Measurements from ENCODE around the gene PCP4. TPM values are rescaled to one million over a fixed set of nuclear protein-coding genes. Genes with fewer than 3 reads are reported as not detected.

The PCP4 gene
- total RNA-seq, 1 donor from 2014 or later, result not detected

DNA sequence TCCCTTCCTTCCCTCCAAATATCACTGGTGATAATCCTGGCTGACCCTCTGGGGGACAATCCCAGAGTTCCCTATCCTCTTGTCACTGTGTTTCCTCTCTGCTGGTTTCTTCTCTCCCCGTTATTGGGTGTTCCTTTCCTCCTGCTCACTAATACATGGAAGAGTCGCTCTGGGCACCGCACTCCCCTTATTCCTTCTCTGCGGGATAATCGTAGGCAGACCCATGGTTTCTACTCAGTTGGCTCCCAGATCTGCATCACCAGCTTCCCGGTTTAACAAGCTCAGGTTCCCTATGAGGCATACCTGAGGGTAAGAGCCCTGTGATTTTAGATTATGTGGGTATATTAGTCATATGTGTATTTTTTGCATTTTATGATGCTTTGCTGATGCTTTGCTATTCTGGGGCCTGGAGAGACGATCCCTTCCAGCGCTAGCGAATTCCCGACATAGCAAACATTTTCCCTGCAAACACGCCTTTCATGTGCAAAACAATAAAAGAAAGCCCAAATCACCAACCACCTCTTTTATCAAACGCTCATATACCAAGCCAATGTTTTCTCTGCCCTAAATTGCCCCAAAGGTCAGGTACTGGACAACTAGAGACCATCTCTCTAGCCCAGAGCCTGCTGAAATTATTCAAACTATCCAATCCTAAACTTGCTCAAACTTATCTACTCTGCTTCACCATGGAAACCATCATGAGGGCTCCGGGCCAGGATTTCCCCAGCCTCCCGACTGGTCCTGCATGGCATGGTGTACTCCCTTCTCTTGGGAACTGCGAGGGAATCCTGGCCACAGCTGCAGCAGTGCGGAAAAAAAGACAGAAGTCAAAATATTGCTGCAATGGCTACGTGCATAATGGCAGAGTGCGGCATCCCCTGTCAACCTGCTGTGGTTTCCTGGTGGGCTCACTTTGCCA, 84.2 kb downstream of the PCP4 start:
- Histone ChIP-seq H3K27ac (no peak overlapping the region), H3K27me3 (no peaks in the 10 kb centered on the region), H3K4me3 (no peak overlapping the region), H3K4me1 (no peaks in the 10 kb centered on the region), H3K9me3 (no peaks in the 10 kb centered on the region), H3K36me3 (no peaks in the 10 kb centered on the region)
- intact Hi-C loops (cut with DNase I), result no loop called here
- DNase-seq (ENCODE audit: low spot score in 2 of 2), result no peak
- TF ChIP-seq, protein P1, sequence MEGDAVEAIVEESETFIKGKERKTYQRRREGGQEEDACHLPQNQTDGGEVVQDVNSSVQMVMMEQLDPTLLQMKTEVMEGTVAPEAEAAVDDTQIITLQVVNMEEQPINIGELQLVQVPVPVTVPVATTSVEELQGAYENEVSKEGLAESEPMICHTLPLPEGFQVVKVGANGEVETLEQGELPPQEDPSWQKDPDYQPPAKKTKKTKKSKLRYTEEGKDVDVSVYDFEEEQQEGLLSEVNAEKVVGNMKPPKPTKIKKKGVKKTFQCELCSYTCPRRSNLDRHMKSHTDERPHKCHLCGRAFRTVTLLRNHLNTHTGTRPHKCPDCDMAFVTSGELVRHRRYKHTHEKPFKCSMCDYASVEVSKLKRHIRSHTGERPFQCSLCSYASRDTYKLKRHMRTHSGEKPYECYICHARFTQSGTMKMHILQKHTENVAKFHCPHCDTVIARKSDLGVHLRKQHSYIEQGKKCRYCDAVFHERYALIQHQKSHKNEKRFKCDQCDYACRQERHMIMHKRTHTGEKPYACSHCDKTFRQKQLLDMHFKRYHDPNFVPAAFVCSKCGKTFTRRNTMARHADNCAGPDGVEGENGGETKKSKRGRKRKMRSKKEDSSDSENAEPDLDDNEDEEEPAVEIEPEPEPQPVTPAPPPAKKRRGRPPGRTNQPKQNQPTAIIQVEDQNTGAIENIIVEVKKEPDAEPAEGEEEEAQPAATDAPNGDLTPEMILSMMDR (IDR thresholded peaks at IDR 0.05), result no peak

DNA sequence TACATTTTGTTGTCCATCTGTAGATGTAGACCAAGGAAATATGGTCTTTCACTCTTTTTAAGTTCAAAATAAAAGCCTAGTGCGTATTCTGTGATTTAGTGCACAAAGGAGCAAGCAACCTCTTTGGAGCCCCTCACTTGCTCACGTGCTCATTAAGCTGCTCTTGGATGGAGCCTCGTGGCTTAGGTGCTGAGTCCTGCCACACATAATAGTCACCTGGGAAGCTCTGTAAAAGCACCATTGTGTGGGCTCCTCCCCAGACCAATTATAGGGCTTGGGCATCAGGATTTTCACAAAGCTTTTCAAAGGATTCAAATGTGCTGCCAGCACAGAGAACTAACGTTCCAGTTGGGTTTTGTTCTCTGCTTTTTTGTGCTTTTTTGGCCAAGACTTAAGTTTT, 85.0 kb downstream of the PCP4 start:
- Histone ChIP-seq H3K4me3 (no peak overlapping the region), H3K27ac (no peak overlapping the region), H3K4me1 (no peaks in the 10 kb centered on the region), H3K9me3 (no peaks in the 10 kb centered on the region), H3K36me3 (no peaks in the 10 kb centered on the region), H3K27me3 (no peaks in the 10 kb centered on the region)
- TF ChIP-seq, protein P1 (IDR thresholded peaks at IDR 0.05), result no peak
- no peak for DNase-seq (ENCODE audit: low spot score in 2 of 2)
- intact Hi-C loops (cut with DNase I), result no loop called here

DNA sequence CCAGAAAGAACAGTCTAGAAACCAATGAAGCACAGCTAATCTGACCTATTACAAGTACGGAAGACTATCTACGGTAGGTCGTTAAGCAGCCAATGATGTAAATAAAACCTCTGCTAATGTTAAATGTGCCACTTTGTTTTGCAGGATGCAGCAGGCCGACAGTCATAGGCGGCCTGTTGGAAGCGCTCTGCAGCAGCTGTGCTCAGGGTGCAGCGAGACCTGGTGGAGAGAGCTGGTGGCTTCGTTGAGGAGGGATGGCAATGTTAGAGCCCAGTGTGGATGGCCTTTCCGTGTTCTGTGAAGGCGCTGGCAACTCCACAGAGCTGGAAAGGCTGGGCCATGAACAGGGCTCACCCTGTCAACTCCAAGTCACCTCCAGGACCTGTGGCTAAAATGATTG, 87.3 kb downstream of the PCP4 start:
- intact Hi-C loops (cut with DNase I), result no loop called here
- H3K4me1 ChIP-seq, result no peaks in the 10 kb centered on the region
- no peak overlapping the region for H3K4me3 ChIP-seq
- DNase-seq (ENCODE audit: low spot score in 2 of 2), result no peak
- no peaks in the 10 kb centered on the region for H3K27me3 ChIP-seq
- TF ChIP-seq, protein P1 (IDR thresholded peaks at IDR 0.05), result no peak
- no peak overlapping the region for H3K27ac ChIP-seq
- H3K9me3 ChIP-seq, result no peaks in the 10 kb centered on the region
- no peaks in the 10 kb centered on the region for H3K36me3 ChIP-seq

DNA sequence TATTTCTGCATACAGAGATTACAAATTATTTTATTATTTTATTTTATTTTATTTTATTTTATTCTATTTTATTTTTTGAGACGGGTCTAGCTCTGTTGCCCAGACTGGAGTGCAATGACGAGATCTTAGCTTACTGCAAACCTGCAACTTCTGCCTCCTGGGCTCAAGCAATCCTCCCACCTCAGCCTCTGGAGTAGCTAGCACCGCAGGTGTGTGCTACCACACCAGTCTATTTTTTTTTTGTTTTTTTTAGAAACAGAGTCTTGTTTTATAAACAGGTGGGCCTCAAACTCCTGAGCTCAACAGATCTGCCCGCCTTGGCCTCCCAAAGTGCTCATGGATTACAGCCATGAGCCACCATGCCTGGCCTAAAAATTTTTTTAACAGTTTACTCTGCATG, 88.1 kb downstream of the PCP4 start:
- Histone ChIP-seq H3K4me3 (no peak overlapping the region), H3K9me3 (peaks cover 0 to 4% of the 10 kb centered on the region in 2 donors), H3K36me3 (no peaks in the 10 kb centered on the region), H3K4me1 (no peaks in the 10 kb centered on the region), H3K27me3 (no peaks in the 10 kb centered on the region), H3K27ac (no peak overlapping the region)
- no peak for DNase-seq (ENCODE audit: low spot score in 2 of 2)
- intact Hi-C loops (cut with DNase I), result no loop called here
- TF ChIP-seq, protein P1 (IDR thresholded peaks at IDR 0.05), result no peak

DNA sequence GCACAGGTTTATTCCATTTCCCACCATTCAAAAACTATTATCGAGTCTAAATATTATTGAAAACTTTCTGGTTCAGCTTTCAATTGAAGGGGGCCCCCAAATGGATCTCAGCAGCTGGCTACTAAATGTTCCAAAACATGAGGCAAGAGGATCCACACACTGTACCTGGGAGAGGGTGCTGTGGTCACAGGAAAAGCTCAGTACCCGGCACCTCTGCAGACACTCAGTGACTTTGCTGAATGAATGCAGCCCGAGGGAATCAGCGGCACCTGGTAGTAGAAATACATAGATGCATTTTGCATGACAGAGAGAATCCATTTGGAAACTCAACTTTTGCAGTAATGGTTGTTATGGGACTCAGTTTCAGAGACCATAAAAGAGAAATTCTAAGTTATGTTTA, 89.3 kb downstream of the PCP4 start:
- no peaks in the 10 kb centered on the region for H3K36me3 ChIP-seq
- no peak overlapping the region for H3K4me3 ChIP-seq
- H3K27me3 ChIP-seq, result no peaks in the 10 kb centered on the region
- H3K4me1 ChIP-seq, result no peaks in the 10 kb centered on the region
- DNase-seq (ENCODE audit: low spot score in 2 of 2), result no peak
- H3K27ac ChIP-seq, result no peak overlapping the region
- intact Hi-C loops (cut with DNase I), result no loop called here
- H3K9me3 ChIP-seq, result peaks cover 0 to 11% of the 10 kb centered on the region in 2 donors
- TF ChIP-seq, protein P1 (IDR thresholded peaks at IDR 0.05), result no peak
